ENCODE measurements around the gene SHC2.
"Not testable (repeated sequence)": the region's sequence is repeated elsewhere in the genome, so short reads cannot be mapped to it uniquely, and the experiment has no call there.

GRCh38 chr19:427675-428074 is 33.2 kb downstream of the SHC2 start:
- TF ChIP-seq, protein P1, sequence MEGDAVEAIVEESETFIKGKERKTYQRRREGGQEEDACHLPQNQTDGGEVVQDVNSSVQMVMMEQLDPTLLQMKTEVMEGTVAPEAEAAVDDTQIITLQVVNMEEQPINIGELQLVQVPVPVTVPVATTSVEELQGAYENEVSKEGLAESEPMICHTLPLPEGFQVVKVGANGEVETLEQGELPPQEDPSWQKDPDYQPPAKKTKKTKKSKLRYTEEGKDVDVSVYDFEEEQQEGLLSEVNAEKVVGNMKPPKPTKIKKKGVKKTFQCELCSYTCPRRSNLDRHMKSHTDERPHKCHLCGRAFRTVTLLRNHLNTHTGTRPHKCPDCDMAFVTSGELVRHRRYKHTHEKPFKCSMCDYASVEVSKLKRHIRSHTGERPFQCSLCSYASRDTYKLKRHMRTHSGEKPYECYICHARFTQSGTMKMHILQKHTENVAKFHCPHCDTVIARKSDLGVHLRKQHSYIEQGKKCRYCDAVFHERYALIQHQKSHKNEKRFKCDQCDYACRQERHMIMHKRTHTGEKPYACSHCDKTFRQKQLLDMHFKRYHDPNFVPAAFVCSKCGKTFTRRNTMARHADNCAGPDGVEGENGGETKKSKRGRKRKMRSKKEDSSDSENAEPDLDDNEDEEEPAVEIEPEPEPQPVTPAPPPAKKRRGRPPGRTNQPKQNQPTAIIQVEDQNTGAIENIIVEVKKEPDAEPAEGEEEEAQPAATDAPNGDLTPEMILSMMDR (IDR thresholded peaks at IDR 0.05): not testable (repeated sequence)
- TF ChIP-seq POLR2A (IDR thresholded peaks at IDR 0.05): not testable (repeated sequence)
